ENCODE results near the gene LIMK2.

DNA sequence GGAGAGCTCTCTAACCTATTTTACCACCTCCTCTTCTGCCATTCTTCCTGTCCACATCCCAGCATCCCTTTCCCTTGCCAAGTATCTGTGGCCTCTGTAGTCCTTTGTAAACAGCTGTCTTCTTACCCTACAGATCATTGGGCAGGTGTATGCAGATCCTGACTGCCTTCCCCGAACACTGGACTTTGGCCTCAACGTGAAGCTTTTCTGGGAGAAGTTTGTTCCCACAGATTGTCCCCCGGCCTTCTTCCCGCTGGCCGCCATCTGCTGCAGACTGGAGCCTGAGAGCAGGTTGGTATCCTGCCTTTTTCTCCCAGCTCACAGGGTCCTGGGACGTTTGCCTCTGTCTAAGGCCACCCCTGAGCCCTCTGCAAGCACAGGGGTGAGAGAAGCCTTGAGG, 62.9 kb downstream of the LIMK2 start:
- TF ChIP-seq CTCF (IDR thresholded peaks at IDR 0.05; ENCODE audit: low read length) (no peak), EZH2phosphoT487 (IDR thresholded peaks at IDR 0.05; ENCODE audit: low read length) (no peak), EZH2 (optimal IDR thresholded peaks at IDR 0.05; ENCODE audit: low read depth, low read length) (no peak)
